HAP-1 (cell line): ENCODE data around the gene TCERG1.

Source experiments
- DNase-seq, 2 experiments: peaks; one replicate each; pipeline ENCODE4 v3.0.0-alpha.2; 2016 to 2020; ENCODE audit warnings: low spot score in 2 of 2
- H3K27me3 ChIP-seq: fragments of 250-450 bp; sonication (Bioruptor Pico); 2 replicates; pipeline ENCODE4 v1.5.1; 2020; ENCODE audit warnings: low read depth, mild to moderate bottlenecking, moderate library complexity
- H3K36me3 ChIP-seq: fragments of 250-450 bp; sonication (Bioruptor Pico); replicated peaks from 2 replicates; pipeline ENCODE4 v1.5.1; 2020; ENCODE audit warnings: mild to moderate bottlenecking
- H3K4me1 ChIP-seq: fragments of 250-450 bp; sonication (Bioruptor Pico); 2 replicates; pipeline ENCODE4 v1.5.1; 2020; ENCODE audit warnings: mild to moderate bottlenecking
- H3K4me3 ChIP-seq: fragments of 250-450 bp; sonication (Bioruptor Pico); 2 replicates; pipeline ENCODE4 v1.5.1; 2020; ENCODE audit warnings: mild to moderate bottlenecking, moderate library complexity
- H3K9me3 ChIP-seq: fragments of 250-450 bp; sonication (Bioruptor Pico); 2 replicates; pipeline ENCODE4 v1.5.1; 2020; ENCODE audit warnings: mild to moderate bottlenecking, moderate library complexity
- in situ Hi-C: fragments of 300-500 bp; cut with MboI; formaldehyde crosslinking; loops from 3 replicates; pipeline ENCODE4 v1.14.3; 2020; ENCODE audit warnings: low sequenced_read_pairs, inconsistent platforms, mixed read lengths

Gene TCERG1

DNA sequence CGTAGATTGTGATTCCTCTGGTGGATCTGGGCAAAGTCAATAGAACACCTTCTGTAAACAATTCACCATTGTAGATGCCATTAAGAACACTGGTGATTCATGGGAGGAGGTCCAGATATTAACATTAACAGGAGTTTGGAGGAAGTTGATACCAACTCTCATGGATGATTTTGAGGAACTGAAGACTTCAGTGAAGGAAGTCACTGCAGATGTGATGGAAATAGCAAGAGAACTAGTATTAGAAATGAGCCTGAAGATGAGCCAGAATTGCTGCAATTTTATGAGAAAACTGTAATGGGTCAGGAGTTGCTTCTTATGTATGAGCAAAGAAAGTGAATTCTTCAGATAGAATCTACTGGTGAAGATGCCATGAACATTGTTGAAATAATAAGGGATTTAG lies 26.9 kb downstream of the TCERG1 start:
- no peak for DNase-seq
- H3K27me3 ChIP-seq = no peaks in the 10 kb centered on the region
- no peaks in the 10 kb centered on the region for H3K9me3 ChIP-seq
- in situ Hi-C loops = loop anchor here (25.0 kb wide), 1 partner anchor 312 kb away; no protein-coding TSS in a partner anchor
- no peaks in the 10 kb centered on the region for H3K4me1 ChIP-seq
- no peak overlapping the region for H3K4me3 ChIP-seq
- H3K36me3 ChIP-seq = peaks cover 82% of the 10 kb centered on the region

DNA sequence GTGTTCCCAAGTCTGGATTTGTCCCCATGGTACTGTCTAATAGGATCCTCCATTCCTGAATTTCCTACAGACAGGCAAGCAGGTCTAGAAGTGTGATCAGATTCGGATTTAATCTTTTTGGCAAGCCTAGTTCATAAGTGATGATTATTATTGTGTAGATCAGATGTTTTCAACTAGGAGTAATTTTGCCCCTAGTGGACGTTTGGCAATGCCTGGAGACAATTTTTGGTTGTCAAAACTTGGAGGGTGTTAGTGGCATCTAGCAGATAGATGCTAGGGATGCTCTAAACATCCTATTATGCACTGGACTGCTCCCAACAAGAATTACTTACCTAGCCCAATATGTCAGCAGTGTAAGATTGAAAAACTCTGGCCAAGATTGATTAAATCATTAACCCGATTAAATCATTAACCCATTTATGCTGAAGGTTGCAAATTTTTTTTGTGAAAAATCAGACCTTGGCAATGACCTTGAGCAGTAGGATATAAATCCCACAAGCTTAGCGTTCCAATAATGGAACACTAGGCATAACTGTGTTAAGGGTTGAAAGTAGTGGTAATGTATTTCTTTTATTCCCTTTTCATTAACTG lies 28.2 kb downstream of the TCERG1 start:
- H3K4me1 ChIP-seq = no peaks in the 10 kb centered on the region
- no peak for DNase-seq
- H3K9me3 ChIP-seq = no peaks in the 10 kb centered on the region
- in situ Hi-C loops = no loop called here
- H3K27me3 ChIP-seq = no peaks in the 10 kb centered on the region
- no peak overlapping the region for H3K4me3 ChIP-seq
- peaks cover 81% of the 10 kb centered on the region for H3K36me3 ChIP-seq

DNA sequence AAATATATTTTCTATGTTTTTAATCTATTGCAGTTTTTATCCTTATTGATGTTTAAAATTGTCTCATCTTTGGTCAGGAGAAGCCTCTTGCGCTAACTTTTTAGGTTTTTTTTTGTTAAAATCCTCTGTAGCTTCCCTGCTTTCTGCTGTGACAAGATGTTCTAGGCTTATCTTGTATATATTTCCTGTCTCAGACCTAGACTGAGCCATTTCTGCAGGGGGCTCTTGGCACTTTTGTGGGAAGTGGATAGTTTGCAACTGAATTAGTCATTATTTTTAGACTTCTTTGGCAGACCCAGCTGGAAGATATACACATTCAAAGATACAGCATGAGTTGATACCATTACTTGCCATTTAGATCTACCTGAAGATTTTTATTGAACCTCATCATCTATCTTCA lies 28.8 kb downstream of the TCERG1 start:
- Histone ChIP-seq H3K4me1 (no peaks in the 10 kb centered on the region), H3K27me3 (no peaks in the 10 kb centered on the region), H3K36me3 (peaks cover 78% of the 10 kb centered on the region), H3K4me3 (no peak overlapping the region), H3K9me3 (no peaks in the 10 kb centered on the region)
- in situ Hi-C loops = no loop called here
- DNase-seq = no peak

DNA sequence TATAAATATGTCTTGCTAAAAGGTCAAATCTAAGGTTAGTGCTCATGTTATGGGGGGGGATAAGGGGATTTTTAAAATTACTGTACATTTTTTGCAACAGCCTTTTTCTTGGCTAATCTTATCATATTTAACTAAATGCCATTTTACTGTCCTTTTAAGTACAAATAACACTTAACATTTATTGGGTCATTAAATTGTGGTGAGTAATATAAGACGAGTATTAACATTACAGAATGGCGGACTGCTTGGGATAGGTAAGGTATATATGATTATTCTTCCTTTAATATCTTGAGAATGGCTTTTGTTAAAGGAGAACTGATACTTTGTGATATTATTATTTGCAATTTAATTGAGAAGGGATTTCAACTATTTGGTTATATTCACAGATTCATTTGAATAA lies 35.6 kb downstream of the TCERG1 start:
- Histone ChIP-seq H3K4me3 (no peak overlapping the region), H3K36me3 (peaks cover 88% of the 10 kb centered on the region), H3K9me3 (no peaks in the 10 kb centered on the region), H3K27me3 (no peaks in the 10 kb centered on the region), H3K4me1 (no peaks in the 10 kb centered on the region)
- in situ Hi-C loops = no loop called here
- no peak for DNase-seq

DNA sequence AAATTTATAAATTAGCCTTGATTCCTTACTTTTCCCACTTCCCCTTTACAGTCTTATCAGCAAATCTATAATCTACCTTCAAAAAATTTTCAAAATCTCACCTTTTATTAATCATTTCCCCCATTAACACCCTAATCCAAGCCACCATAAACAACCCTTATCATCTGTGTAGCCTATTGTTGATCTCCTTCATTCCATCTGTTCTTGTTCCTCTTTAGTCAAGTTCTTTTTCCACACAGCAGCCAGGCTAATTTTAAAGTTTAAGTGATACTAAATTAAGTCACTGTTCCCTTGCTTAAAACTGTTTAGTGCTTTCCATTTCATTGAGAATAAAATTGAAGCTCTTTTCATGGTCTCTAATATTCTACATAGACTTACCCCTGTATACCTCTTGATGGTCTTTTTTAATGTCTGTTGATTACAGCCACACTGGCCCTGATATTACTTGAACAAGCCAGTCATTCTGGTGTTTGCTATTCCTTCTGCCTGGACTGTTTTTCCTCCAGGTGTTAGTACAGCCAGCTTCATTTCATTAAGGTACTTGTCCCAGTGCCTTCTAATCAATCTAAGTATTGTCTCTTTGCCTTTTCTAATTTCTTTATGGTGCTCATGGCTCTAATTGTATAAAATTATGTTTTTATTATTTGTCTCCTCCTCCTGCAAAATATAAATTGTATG lies 37.7 kb downstream of the TCERG1 start:
- in situ Hi-C loops = no loop called here
- peaks cover 81% of the 10 kb centered on the region for H3K36me3 ChIP-seq
- H3K4me1 ChIP-seq = no peaks in the 10 kb centered on the region
- no peaks in the 10 kb centered on the region for H3K27me3 ChIP-seq
- no peaks in the 10 kb centered on the region for H3K9me3 ChIP-seq
- no peak overlapping the region for H3K4me3 ChIP-seq
- no peak for DNase-seq

DNA sequence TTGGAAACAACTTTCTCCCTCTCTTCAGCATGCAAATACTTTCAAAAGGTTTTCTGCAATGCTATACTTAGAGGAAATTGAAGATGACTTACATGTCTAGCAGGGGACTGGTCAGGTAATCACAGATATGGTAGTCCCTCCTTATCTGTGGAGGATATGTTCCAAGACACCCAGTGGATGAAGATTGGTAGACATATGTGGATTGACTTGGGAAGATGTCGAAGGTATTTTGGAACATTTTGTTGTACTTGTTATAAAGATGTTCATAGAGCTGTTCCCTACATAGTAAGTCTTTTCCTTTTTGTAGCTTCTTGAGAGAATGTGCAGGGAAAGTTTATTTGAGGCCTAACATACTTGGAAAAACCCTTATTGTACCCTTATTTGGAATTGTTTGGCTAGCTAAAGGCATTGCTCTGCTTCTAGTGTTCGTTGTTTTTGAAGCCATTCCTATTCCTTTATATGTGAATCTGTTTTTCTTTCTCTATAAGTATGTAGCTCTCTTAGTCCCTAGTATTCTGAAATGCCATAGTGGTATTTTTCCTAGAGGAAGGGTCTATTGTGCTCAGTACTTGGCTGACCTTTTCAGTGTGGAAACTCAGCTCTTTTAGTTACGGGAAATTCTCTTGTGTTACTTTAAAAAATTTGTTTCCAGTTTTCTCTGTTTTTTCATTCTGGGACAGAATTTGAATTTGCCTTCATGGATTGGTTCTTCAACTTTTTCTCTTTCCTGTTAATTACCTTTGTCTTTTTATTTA lies 43.1 kb downstream of the TCERG1 start:
- Histone ChIP-seq H3K36me3 (peaks cover 57% of the 10 kb centered on the region), H3K9me3 (no peaks in the 10 kb centered on the region), H3K27me3 (no peaks in the 10 kb centered on the region), H3K4me3 (no peak overlapping the region), H3K4me1 (no peaks in the 10 kb centered on the region)
- DNase-seq = no peak
- in situ Hi-C loops = no loop called here

DNA sequence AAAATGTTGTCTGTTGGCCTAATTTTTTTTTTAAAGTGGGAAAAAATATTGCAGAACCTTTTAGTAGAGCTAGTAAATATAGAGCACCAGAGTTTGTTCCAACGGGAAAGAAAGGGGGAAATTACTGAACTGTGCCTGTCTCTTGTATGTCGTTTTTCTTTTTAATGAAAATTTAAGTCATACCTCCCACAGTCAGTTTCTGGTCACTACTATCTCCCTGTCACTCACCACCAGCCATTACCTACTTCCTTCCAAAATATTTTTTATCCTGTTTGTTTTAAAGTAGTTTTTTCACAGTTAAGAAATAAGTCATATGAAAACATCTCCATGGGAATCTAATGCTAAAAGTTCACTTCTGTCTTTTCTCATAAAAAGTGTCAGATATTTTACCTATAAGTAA lies 47.5 kb downstream of the TCERG1 start:
- Histone ChIP-seq H3K4me3 (no peak overlapping the region), H3K4me1 (no peaks in the 10 kb centered on the region), H3K9me3 (no peaks in the 10 kb centered on the region), H3K27me3 (no peaks in the 10 kb centered on the region), H3K36me3 (peaks cover 41% of the 10 kb centered on the region)
- DNase-seq = no peak
- in situ Hi-C loops = no loop called here

DNA sequence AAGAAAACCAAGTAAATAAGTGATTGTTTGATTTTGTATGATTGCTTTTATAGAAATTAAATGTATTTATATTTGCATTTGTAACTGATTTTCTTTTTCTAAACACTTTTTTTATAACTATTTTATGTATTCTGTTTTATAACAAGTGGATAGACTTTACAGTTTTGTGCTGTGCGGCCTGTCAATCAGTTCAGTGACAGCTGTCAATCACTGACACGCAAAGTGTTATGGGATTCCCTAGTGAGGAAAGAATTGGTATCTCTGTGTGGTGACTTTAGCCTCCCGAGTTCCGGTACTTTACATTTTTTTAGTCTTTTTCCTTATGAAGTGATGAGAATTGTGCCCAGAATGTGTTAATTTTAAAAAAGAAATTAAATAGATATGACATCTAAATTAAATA lies 52.5 kb downstream of the TCERG1 start:
- Histone ChIP-seq H3K4me3 (no peak overlapping the region), H3K4me1 (no peaks in the 10 kb centered on the region), H3K9me3 (no peaks in the 10 kb centered on the region), H3K27me3 (no peaks in the 10 kb centered on the region), H3K36me3 (peaks cover 35% of the 10 kb centered on the region)
- DNase-seq = no peak
- in situ Hi-C loops = no loop called here

DNA sequence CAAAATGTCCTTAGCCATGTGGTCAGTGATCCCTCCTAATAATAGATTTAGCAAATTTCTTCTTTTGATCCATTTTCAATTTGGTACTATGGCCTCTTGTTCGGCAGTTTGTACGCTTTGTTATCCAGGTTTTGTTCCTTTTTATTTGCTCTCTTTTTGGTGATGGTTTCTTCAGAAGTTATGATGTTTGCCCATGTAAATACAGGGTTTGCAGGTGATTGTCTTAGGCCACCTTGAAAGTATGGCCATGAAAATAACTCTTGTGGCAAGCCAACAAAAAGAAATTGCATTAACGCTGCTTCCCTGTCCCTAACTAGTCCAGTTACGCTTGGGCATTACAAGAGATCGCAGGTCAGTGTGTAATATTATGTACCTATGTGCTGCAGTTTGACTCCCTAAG lies 60.3 kb downstream of the TCERG1 start:
- Histone ChIP-seq H3K27me3 (no peaks in the 10 kb centered on the region), H3K36me3 (peaks cover 84% of the 10 kb centered on the region), H3K4me1 (peaks cover under 1% of the 10 kb centered on the region; the same call in 1 of the 2 replicates), H3K4me3 (no peak overlapping the region), H3K9me3 (no peaks in the 10 kb centered on the region)
- DNase-seq = no peak
- in situ Hi-C loops = no loop called here

DNA sequence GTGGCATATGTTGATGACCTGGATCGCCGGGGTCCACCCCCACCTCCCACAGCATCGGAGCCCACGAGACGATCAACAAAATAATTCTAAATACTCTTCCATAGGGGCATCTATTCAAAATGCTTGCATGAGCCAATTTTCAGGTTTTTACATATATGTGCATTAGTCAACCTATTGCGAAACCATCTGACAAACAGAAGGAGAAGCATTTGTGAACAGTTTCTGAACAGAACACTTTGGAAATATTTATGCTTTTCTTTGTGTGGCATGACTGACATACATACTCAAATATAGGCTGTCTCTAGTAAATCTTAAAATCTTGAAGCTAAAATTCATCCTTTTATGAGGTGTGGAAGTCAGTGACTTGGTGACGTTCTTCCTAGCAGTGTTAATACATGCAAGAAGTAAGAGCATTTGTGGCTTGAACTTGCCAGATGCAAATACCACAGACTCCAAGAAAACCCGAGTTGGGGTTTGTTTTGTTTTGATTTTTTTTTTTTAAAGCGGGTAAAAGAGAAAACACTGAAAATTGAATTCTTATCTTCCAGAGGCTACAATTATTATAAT lies 63.5 kb downstream of the TCERG1 start:
- Histone ChIP-seq H3K4me1 (peaks cover 6% of the 10 kb centered on the region; the same call in 1 of the 2 replicates), H3K27me3 (no peaks in the 10 kb centered on the region), H3K36me3 (peaks cover 69% of the 10 kb centered on the region), H3K9me3 (no peaks in the 10 kb centered on the region), H3K4me3 (no peak overlapping the region)
- in situ Hi-C loops = no loop called here
- DNase-seq = no peak

DNA sequence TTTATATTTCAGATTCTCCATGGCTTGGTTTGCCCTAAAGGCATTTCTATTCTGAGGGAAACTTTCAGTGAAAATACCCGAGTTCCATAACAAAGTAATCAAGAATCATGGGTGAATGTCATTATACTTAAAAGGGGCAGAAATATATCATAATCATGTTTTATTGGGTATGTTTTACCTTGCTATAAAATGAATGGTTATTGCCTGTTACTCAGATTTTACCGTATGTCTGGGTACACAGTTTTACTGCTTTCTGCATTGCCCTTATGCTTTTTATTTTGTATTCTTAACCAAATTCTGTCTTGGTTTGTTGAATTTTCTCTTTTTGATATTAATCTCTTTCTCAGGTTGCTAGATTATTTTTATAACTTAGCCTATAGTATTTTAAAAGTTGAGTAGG lies 66.3 kb downstream of the TCERG1 start:
- DNase-seq = no peak
- peaks cover 8% of the 10 kb centered on the region for H3K4me1 ChIP-seq
- H3K27me3 ChIP-seq = no peaks in the 10 kb centered on the region
- H3K36me3 ChIP-seq = peaks cover 42% of the 10 kb centered on the region
- no peak overlapping the region for H3K4me3 ChIP-seq
- in situ Hi-C loops = no loop called here
- H3K9me3 ChIP-seq = no peaks in the 10 kb centered on the region

DNA sequence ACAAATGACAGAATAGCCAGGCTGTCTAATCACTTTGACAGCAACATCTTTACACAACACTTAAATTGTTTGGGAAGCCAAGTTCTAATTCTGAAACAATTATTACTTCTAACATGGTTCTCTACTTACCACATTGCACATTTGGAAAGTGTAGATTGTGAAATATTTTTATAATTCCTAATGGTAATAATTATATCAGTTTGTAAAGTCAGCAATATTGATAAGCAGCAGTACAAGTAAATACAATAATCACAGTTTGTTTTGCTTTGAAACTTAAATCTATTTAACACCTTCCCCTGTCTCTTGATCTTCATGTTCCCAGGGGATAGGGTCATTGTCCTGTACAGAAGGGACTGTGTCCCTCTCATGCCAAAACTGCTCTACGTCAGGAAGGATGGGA lies 67.4 kb downstream of the TCERG1 start:
- Histone ChIP-seq H3K36me3 (peaks cover 31% of the 10 kb centered on the region), H3K4me1 (peaks cover 8% of the 10 kb centered on the region), H3K4me3 (no peak overlapping the region), H3K27me3 (no peaks in the 10 kb centered on the region), H3K9me3 (no peaks in the 10 kb centered on the region)
- in situ Hi-C loops = no loop called here
- DNase-seq = no peak

DNA sequence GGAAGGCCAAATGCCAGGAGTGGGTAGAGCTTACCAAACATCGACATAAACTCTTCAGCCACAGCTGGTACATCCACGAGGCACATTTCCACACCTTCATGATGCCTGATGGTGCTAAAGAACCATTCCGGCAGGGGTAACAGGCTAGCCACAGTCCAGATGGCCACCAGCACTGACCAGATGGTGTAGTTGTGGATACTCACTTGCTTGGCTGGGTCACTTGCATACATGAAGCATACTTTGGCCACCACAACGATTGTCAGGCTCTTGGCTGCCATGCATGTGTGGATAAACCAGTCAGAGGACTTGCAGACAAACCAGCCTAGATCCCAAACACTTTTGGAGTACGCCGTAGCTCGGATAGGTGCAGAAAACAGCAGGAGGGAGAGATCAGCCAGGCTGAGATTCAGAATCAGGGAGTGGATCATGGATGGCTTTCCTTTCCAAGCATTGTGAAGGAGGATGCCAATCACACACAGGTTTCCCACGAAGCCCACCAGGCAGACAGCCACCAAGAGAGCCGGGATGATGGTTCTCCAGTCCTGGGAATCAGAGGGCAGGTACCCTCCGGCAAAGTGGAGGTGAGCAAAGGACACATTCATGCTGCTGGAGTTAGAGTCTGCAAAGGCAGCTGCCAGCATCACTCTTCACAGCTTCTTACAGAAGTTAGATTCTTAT lies 68.5 kb downstream of the TCERG1 start:
- Histone ChIP-seq H3K9me3 (no peaks in the 10 kb centered on the region), H3K36me3 (peaks cover 20% of the 10 kb centered on the region), H3K27me3 (no peaks in the 10 kb centered on the region), H3K4me1 (peaks cover 8% of the 10 kb centered on the region), H3K4me3 (no peak overlapping the region)
- DNase-seq = no peak
- in situ Hi-C loops = no loop called here

DNA sequence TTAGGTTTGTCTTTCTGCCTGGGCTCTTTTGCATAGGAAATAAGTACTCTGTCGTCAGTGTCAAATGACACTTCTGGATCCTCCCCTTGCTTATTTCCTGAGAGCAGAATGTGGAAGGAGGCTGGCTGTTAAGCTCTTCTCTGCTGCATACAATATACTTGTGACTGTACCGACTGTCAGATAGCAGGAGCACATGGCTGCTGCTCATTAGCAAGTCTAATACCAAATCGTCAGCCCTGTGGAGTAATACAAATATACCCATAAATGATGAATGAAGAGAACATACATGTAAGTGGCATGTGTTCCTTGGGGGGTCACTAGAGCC lies 69.0 kb downstream of the TCERG1 start, which contains the start of gene GPR151:
Gene GPR151 (minus strand): TSS at position 40 of the 325 bp plus-strand sequence. CDS start 77 bp downstream, outside the sequence.
- in situ Hi-C loops = no loop called here

More for the DNA sequence above, 69.0 kb downstream of the TCERG1 start, which contains the start of gene GPR151:
- no peak for DNase-seq
- Histone ChIP-seq H3K9me3 (no peaks in the 10 kb centered on the region), H3K27me3 (no peaks in the 10 kb centered on the region), H3K4me1 (peaks cover 8% of the 10 kb centered on the region), H3K4me3 (no peak within 1 kb of the TSS), H3K36me3 (peaks cover 15% of the 10 kb centered on the region)
